Gastrocnemius medialis (tissue), 4 donors: ENCODE results near the gene ITPR2. TPM values are rescaled to one million over a fixed set of nuclear protein-coding genes. Genes with fewer than 3 reads are reported as not detected.

Experiments used
- ATAC-seq, 2 donors: fragments of 150-250 bp; one replicate each; pipeline ENCODE4 v1.9.1; 2016
- DNase-seq, 2 donors: peaks; one replicate each; pipeline ENCODE4 v3.0.0-alpha.2; 2019
- H3K27ac ChIP-seq, 4 donors: fragments of 200-600 bp; sonication (generic); 1 replicate in 1 of 4; 2 replicates in 3 of 4; pipeline ENCODE4 v1.5.1; 2016 to 2018; ENCODE audit warnings: mild to moderate bottlenecking in 2 of 4, moderate library complexity in 1 of 4
- H3K27me3 ChIP-seq, 3 donors: fragments of 200-600 bp; sonication (generic) in 2 of 3; 1 replicate in 1 of 3; 2 replicates in 2 of 3; pipeline versions ENCODE4 v1.5.1 to v1.6.0; 2016 to 2019; ENCODE audit warnings: mild to moderate bottlenecking in 1 of 3, moderate library complexity in 1 of 3
- H3K36me3 ChIP-seq, 2 donors: fragments of 200-600 bp; sonication (generic) in 1 of 2; one replicate each; pipeline ENCODE4 v1.5.1; 2017 to 2018
- H3K4me1 ChIP-seq, 2 donors: fragments of 200-600 bp; sonication (generic) in 1 of 2; one replicate each; pipeline ENCODE4 v1.5.1; 2016 to 2017; ENCODE audit warnings: mild to moderate bottlenecking in 2 of 2
- H3K4me3 ChIP-seq, 4 donors: fragments of 200-600 bp; sonication (generic) in 3 of 4; 1 replicate in 1 of 4; 2 replicates in 3 of 4; pipeline ENCODE4 v1.5.1; 2016 to 2019; ENCODE audit warnings: mild to moderate bottlenecking in 2 of 4
- H3K9me3 ChIP-seq, 3 donors: fragments of 200-600 bp; sonication (generic) in 2 of 3; 1 replicate in 1 of 3; 2 replicates in 2 of 3; pipeline ENCODE4 v1.5.1; 2016 to 2019
- CTCF ChIP-seq, 5 experiments: fragments of 450-650 bp in 3 of 5; fragments of 200-600 bp in 2 of 5; sonication (generic) in 2 of 5; IDR thresholded peaks in 4 of 5; conservative IDR thresholded peaks in 1 of 5; 1 replicate in 4 of 5; 2 replicates in 1 of 5; pipeline ENCODE4 v1.5.1; 2016 to 2019; ENCODE audit warnings: antibody characterized with exemption in 5 of 5, mild to moderate bottlenecking in 3 of 5, moderate library complexity in 3 of 5
- POLR2A ChIP-seq, 2 donors: fragments of 450-650 bp; IDR thresholded peaks; one replicate each; pipeline ENCODE4 v1.6.1; 2017; ENCODE audit warnings: antibody characterized with exemption in 2 of 2, mild to moderate bottlenecking in 2 of 2, moderate library complexity in 2 of 2
- in situ Hi-C, 4 donors: fragments of 200-750 bp; cut with MboI; loops; one replicate each; pipeline versions ENCODE4 v1.15.0 to v1.8.0; 2017; ENCODE audit warnings: low sequenced_read_pairs in 4 of 4
- intact Hi-C: fragments of 100-400 bp; cut with DNase I; formaldehyde crosslinking; loops from one replicate; pipeline ENCODE4 v1.15.1; 2023; ENCODE audit warnings: low total_unique reads
- total RNA-seq, 4 donors: library from RNA; depleted of rRNA; stranded (reverse); fragments of >200 nt; gene quantifications; one replicate each; pipeline versions ENCODE4 v1.1.0 to v1.2.3, GENCODE V29; 2016

The ITPR2 gene
- total RNA-seq, 4 donors from 2014 or later = 3.8 to 23.8 (median 4.1) TPM

GRCh38 chr12:26290565-26290964, 542.4 kb downstream of the ITPR2 start:
- H3K9me3 ChIP-seq = no peaks in the 10 kb centered on the region
- ATAC-seq = no peak
- no peaks in the 10 kb centered on the region for H3K27me3 ChIP-seq
- H3K36me3 ChIP-seq = no peaks in the 10 kb centered on the region
- no peak for DNase-seq
- in situ Hi-C loops (no loop called here), intact Hi-C loops (no loop called here)
- TF ChIP-seq POLR2A (IDR thresholded peaks at IDR 0.05) (no peak), CTCF (IDR thresholded peaks at IDR 0.05 in 4 of 5, conservative IDR thresholded peaks at IDR 0.05 in 1 of 5) (no peak)
- no peak overlapping the region for H3K4me3 ChIP-seq
- H3K27ac ChIP-seq = no peak overlapping the region
- H3K4me1 ChIP-seq = peaks cover 8 to 17% of the 10 kb centered on the region in 2 donors

DNA sequence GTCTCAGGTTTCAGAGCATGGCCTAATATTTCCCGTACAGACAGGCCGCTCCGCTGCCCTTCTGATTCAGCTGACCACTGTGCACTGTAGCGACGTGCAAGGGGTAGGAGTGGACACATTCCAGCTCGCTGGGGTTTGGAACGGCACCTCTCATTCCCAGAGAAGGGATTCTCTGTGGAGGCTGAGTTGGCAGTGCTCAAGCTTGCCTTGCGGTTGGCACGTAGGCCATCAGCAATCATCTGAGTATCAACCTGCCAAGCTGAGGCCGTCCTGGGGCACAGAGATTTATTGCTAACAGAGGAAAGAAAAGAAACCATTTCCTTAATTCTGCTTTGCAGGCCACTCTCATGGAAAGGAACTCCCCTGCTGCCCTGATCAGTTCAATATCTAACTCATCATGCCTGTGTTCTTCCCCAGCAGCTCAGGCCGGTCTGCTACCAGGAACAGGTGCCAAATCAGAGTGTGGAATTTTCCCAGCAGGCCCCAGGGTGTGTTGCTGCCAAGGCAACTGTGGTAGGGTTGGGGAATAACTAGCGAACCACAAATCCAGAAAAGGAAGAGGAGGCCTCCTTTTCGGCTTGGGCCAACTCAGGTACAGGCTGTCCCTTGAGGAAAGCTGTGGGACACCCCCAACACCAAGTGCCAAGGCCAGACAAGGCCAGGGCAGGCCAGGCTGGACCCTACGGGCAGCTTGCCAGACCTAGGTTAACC, 545.2 kb downstream of the ITPR2 start:
- intact Hi-C loops = no loop called here
- Histone ChIP-seq H3K9me3 (no peaks in the 10 kb centered on the region), H3K4me3 (peak overlapping the region in 2 of 4 donors; percentile 2 to 5), H3K27me3 (no peaks in the 10 kb centered on the region), H3K27ac (peak overlapping the region; percentile 58 to 74 (median 63)), H3K4me1 (peaks cover 8 to 17% of the 10 kb centered on the region in 2 donors), H3K36me3 (no peaks in the 10 kb centered on the region)
- DNase-seq = peak; percentile 13 to 44
- in situ Hi-C loops = no loop called here
- ATAC-seq = peak; percentile 63 to 74
- TF ChIP-seq POLR2A (IDR thresholded peaks at IDR 0.05) (no peak), CTCF (IDR thresholded peaks at IDR 0.05 in 4 of 5, conservative IDR thresholded peaks at IDR 0.05 in 1 of 5) (no peak)

Other genes starting within 250 kb of the ITPR2 start
- 10 to 100 TPM; 21.3 to 39.9 (median 32.7) TPM for gene INTS13, start 104.8 kb upstream of the ITPR2 start, total RNA-seq
- gene FGFR1OP2, start 105.3 kb upstream of the ITPR2 start, total RNA-seq = 10 to 100 TPM; 43.8 to 56.4 (median 45.9) TPM
- 10 to 100 TPM in 3 of 4 donors, 1 to 10 TPM in 1; 8.6 to 19.8 (median 14.3) TPM for gene TM7SF3, start 181.2 kb upstream of the ITPR2 start, total RNA-seq
- 10 to 100 TPM; 27.6 to 68.8 (median 39.9) TPM for gene MED21, start 189.4 kb upstream of the ITPR2 start, total RNA-seq
- not detected for gene C12orf71, start 249.4 kb upstream of the ITPR2 start, total RNA-seq